H1 (cell line): ENCODE results near the gene CDK5RAP2. TPM values are rescaled to one million over a fixed set of nuclear protein-coding genes. Genes with fewer than 3 reads are reported as not detected.

Experiments
- CTCF ChIA-PET: fragments of 300-600 bp; sonication (Branson Sonifier 250); formaldehyde crosslinking; loops from one replicate; lab custom pipeline; 2021; ENCODE audit not compliant: partially characterized antibody; lab: Charles Lee
- POLR2A ChIA-PET: fragments of 300-600 bp; sonication (Branson Sonifier 250); formaldehyde crosslinking; loops from one replicate; lab custom pipeline; 2021; ENCODE audit warnings: inconsistent platforms; ENCODE audit not compliant: partially characterized antibody; lab: Charles Lee
- DNase-seq, 2 experiments: peaks; one replicate each; pipeline versions ENCODE4 v3.0.0 to v3.0.0-alpha.2; 2010 to 2022; ENCODE audit warnings: low spot score in 2 of 2, low read depth in 1 of 2, mixed read lengths in 1 of 2
- FAIRE-seq: peaks from 2 replicates; lab custom pipeline; 2011; peaks lifted over from hg19 to GRCh38; lab: Jason Lieb, UNC
- H2AFZ ChIP-seq: 2 replicates; pipeline ENCODE4 v1.8.1; 2012; ENCODE audit warnings: low read length, inconsistent platforms
- H2AK5ac ChIP-seq: 2 replicates; pipeline ENCODE4 v1.6.1; 2013; ENCODE audit warnings: low read depth, low read length
- H2BK120ac ChIP-seq: replicated peaks from 2 replicates; pipeline ENCODE3; 2013; ENCODE audit warnings: low read depth, low read length, inconsistent platforms
- H2BK12ac ChIP-seq: 2 replicates; pipeline ENCODE4 v1.6.1; 2013; ENCODE audit warnings: low read depth, low read length
- H2BK15ac ChIP-seq: 2 replicates; pipeline ENCODE4 v1.6.1; 2013; ENCODE audit warnings: low read length
- H2BK20ac ChIP-seq: 2 replicates; pipeline ENCODE4 v1.6.1; 2013; ENCODE audit warnings: low read length
- H2BK5ac ChIP-seq: 2 replicates; pipeline ENCODE4 v1.6.1; 2013; ENCODE audit warnings: low read depth, low read length
- H3K14ac ChIP-seq: 2 replicates; pipeline ENCODE4 v1.6.1; 2013; ENCODE audit warnings: inconsistent platforms; ENCODE audit not compliant: insufficient read length
- H3K18ac ChIP-seq: 2 replicates; pipeline ENCODE4 v1.6.1; 2013; ENCODE audit warnings: low read length; ENCODE audit errors: extremely low read depth
- H3K23ac ChIP-seq: 2 replicates; pipeline ENCODE4 v1.6.1; 2013; ENCODE audit warnings: inconsistent platforms; ENCODE audit not compliant: insufficient read length
- H3K23me2 ChIP-seq: 2 replicates; pipeline ENCODE4 v1.6.1; 2013; ENCODE audit warnings: low read depth, low read length
- H3K27ac ChIP-seq: 2 replicates; pipeline ENCODE4 v1.6.1; 2011; ENCODE audit warnings: low read depth, low read length, inconsistent platforms
- H3K27me3 ChIP-seq, 4 experiments: replicated peaks in 1 of 4; 1 replicate in 1 of 4; 2 replicates in 3 of 4; pipeline versions ENCODE4 v1.6.1 to v1.8.1; 2011 to 2013; ENCODE audit warnings: low read length in 3 of 4, mild to moderate bottlenecking in 3 of 4, inconsistent platforms in 2 of 4, mixed read lengths in 2 of 4, moderate library complexity in 1 of 4; ENCODE audit not compliant: control insufficient read depth in 3 of 4, insufficient read depth in 3 of 4; ENCODE audit errors: extremely low read depth in 1 of 4
- H3K36me3 ChIP-seq, 4 experiments: 2 replicates each; pipeline versions ENCODE4 v1.6.1 to v1.8.1; 2011 to 2013; ENCODE audit warnings: mild to moderate bottlenecking in 4 of 4, low read length in 3 of 4, moderate library complexity in 2 of 4, control low read depth in 1 of 4, inconsistent platforms in 1 of 4; ENCODE audit not compliant: insufficient read depth in 4 of 4, control insufficient read depth in 2 of 4
- H3K4ac ChIP-seq: replicated peaks from 2 replicates; pipeline ENCODE3; 2013; ENCODE audit warnings: low read length, low read depth, mixed read lengths, inconsistent platforms; ENCODE audit not compliant: insufficient read length
- H3K4me1 ChIP-seq, 4 experiments: replicated peaks in 1 of 4; 1 replicate in 1 of 4; 2 replicates in 3 of 4; pipeline versions ENCODE4 v1.6.1 to v1.8.1; 2011 to 2013; ENCODE audit warnings: low read length in 3 of 4, inconsistent platforms in 2 of 4, mixed read lengths in 1 of 4; ENCODE audit not compliant: insufficient read depth in 4 of 4, control insufficient read depth in 3 of 4
- H3K4me2 ChIP-seq, 2 experiments: 2 replicates each; pipeline versions ENCODE4 v1.6.1 to v1.8.1; 2011 to 2013; ENCODE audit warnings: low read depth in 2 of 2, low read length in 2 of 2, control low read depth in 1 of 2, inconsistent platforms in 1 of 2, mild to moderate bottlenecking in 1 of 2; ENCODE audit not compliant: insufficient read depth in 1 of 2
- H3K4me3 ChIP-seq, 4 experiments: fragments of 200-600, 300-600 bp in 1 of 4; sonication (generic), shearing (Covaris generic), sonication (Bioruptor Twin) in 1 of 4; 2 replicates each; pipeline versions ENCODE4 v1.5.1 to v1.8.1; 2011 to 2016; ENCODE audit warnings: low read length in 4 of 4, low read depth in 3 of 4, control low read depth in 2 of 4, inconsistent platforms in 2 of 4, mild to moderate bottlenecking in 2 of 4, mixed read lengths in 1 of 4, moderate library complexity in 1 of 4; ENCODE audit not compliant: insufficient read depth in 2 of 4; ENCODE audit errors: extremely low read depth in 1 of 4
- H3K56ac ChIP-seq: replicated peaks from 2 replicates; pipeline ENCODE3; 2013; ENCODE audit warnings: low read depth, mild to moderate bottlenecking, mixed read lengths, low read length, inconsistent platforms; ENCODE audit not compliant: insufficient read length
- H3K79me1 ChIP-seq: 2 replicates; pipeline ENCODE4 v1.6.1; 2013; ENCODE audit warnings: low read depth, low read length, control low read depth
- H3K79me2 ChIP-seq, 2 experiments: 2 replicates each; pipeline versions ENCODE4 v1.6.1 to v1.8.1; 2012 to 2013; ENCODE audit warnings: low read length in 2 of 2, mild to moderate bottlenecking in 2 of 2, inconsistent platforms in 1 of 2; ENCODE audit not compliant: insufficient read depth in 2 of 2, control insufficient read depth in 1 of 2
- H3K9ac ChIP-seq, 4 experiments: replicated peaks in 1 of 4; 1 replicate in 1 of 4; 2 replicates in 3 of 4; pipeline versions ENCODE4 v1.6.1 to v1.8.1; 2011 to 2013; ENCODE audit warnings: low read depth in 3 of 4, low read length in 3 of 4, control low read depth in 2 of 4, mild to moderate bottlenecking in 2 of 4, moderate library complexity in 2 of 4, inconsistent platforms in 1 of 4; ENCODE audit errors: extremely low read depth in 1 of 4
- H3K9me3 ChIP-seq, 2 experiments: 2 replicates each; pipeline versions ENCODE4 v1.6.1 to v1.8.1; 2012 to 2013; ENCODE audit warnings: mild to moderate bottlenecking in 2 of 2, moderate library complexity in 2 of 2, control low read depth in 1 of 2, inconsistent platforms in 1 of 2, low read depth in 1 of 2, low read length in 1 of 2, mixed read lengths in 1 of 2; ENCODE audit not compliant: insufficient read depth in 2 of 2
- H4K20me1 ChIP-seq, 2 experiments: replicated peaks in 1 of 2; 2 replicates each; pipeline versions ENCODE3 to v1.8.1; 2011 to 2013; ENCODE audit warnings: inconsistent platforms in 2 of 2, low read length in 2 of 2, mild to moderate bottlenecking in 1 of 2; ENCODE audit not compliant: insufficient read depth in 2 of 2, control insufficient read depth in 1 of 2
- H4K5ac ChIP-seq: 2 replicates; pipeline ENCODE4 v1.6.1; 2013; ENCODE audit warnings: low read length, low read depth, mixed read lengths, inconsistent platforms; ENCODE audit not compliant: insufficient read length
- H4K8ac ChIP-seq: 2 replicates; pipeline ENCODE4 v1.8.0; 2013; ENCODE audit warnings: mild to moderate bottlenecking, moderate library complexity, low read length, inconsistent platforms; ENCODE audit not compliant: insufficient read depth; ENCODE audit errors: extremely low read depth
- H4K91ac ChIP-seq: replicated peaks from 2 replicates; pipeline ENCODE3; 2013; ENCODE audit warnings: low read length, mixed read lengths, inconsistent platforms; ENCODE audit not compliant: insufficient read length
- WGBS, 2 experiments: shearing (Covaris generic) in 1 of 2; methylation state at CpG; one replicate each; pipeline versions ENCODE4 v1.1.6 to v1.1.7; 2013 to 2015; ENCODE audit warnings: low lambda C conversion rate in 2 of 2, mixed read lengths in 2 of 2, inconsistent platforms in 1 of 2, low coverage in 1 of 2, missing lambda C conversion rate in 1 of 2; ENCODE audit not compliant: insufficient replicate concordance in 2 of 2, insufficient coverage in 1 of 2, insufficient read length in 1 of 2; ENCODE audit errors: extremely low coverage in 1 of 2, missing lambda C conversion rate in 1 of 2; 5-methylcytosine and 5-hydroxymethylcytosine counted together
- polyA plus RNA-seq, 7 experiments: library from polyadenylated mRNA; depleted of rRNA in 3 of 7; stranded (reverse) in 5 of 7; unstranded in 2 of 7; fragments of >200 nt in 5 of 7; fragments of 200-250 nt in 2 of 7; gene quantifications; 1 replicate in 5 of 7; 2 replicates in 1 of 7; 4 replicates in 1 of 7; pipeline versions ENCODE4 v1.2.1 to v1.2.3, GENCODE V29; 2011 to 2013; ENCODE audit warnings: missing spikeins in 2 of 7, mixed read lengths in 2 of 7
- total RNA-seq: library from RNA; stranded (reverse); fragmentation: NEBNext Ultra II Directional; extraction: Animal tissue kit (Norgen Biotek cat#: 25700); gene quantifications from 2 replicates; pipeline ENCODE4 v1.2.1, GENCODE V29; 2021

CDK5RAP2 gene
- total and polyA plus RNA-seq, 2 of the 8 experiments (the other 6 are each of a cell fraction or from before 2014, with no cell fraction given): 19.8 to 49.4 TPM

- POLR2A ChIA-PET: interaction anchor here (0.9 kb wide), 1 partner anchor 10 kb away, joined by 3 read pairs; no protein-coding TSS in a partner anchor
- no peak for FAIRE-seq
- CTCF ChIA-PET: interaction anchor here (1.0 to 2.0 kb wide), 2 partner anchors 9 to 17 kb away, joined by 4 to 9 read pairs; no protein-coding TSS in a partner anchor
Measured at GRCh38 chr9:120513825-120514396, 66.1 kb downstream of the CDK5RAP2 start.

More at GRCh38 chr9:120513825-120514396, 66.1 kb downstream of the CDK5RAP2 start:
- Histone ChIP-seq H3K9ac (no peak overlapping the region), H3K56ac (no peak overlapping the region), H3K79me2 (no peaks in the 10 kb centered on the region), H2AK5ac (no peak overlapping the region), H2BK5ac (no peak overlapping the region), H2BK20ac (no peak overlapping the region), H2BK15ac (no peak overlapping the region), H3K4ac (no peak overlapping the region), H3K27me3 (no peaks in the 10 kb centered on the region), H3K23ac (no peak overlapping the region), H2BK12ac (no peak overlapping the region), H2AFZ (no peak overlapping the region), H4K91ac (no peak overlapping the region), H3K14ac (no peak overlapping the region), H3K27ac (no peak overlapping the region), H3K36me3 (peaks cover 0 to 42% (median 16%) of the 10 kb centered on the region in 4 experiments; a peak in 6 of 8 replicates), H3K4me3 (no peak overlapping the region), H3K4me2 (no peak overlapping the region), H3K79me1 (no peaks in the 10 kb centered on the region), H4K5ac (no peak overlapping the region), H4K20me1 (peaks cover 0 to 2% of the 10 kb centered on the region in 2 experiments), H3K18ac (no peak overlapping the region), H3K4me1 (no peaks in the 10 kb centered on the region), H3K9me3 (no peaks in the 10 kb centered on the region), H3K23me2 (no peaks in the 10 kb centered on the region), H4K8ac (no peak overlapping the region), H2BK120ac (no peak overlapping the region)
- DNase-seq: no peak
- WGBS, 2 experiments: 83% methylated on average over 4 of the region's 4 CpGs; no CpG with 5 or more reads in 1 of the 2 experiments
